ENCODE results near the gene CRELD1. TPM values are rescaled to one million over a fixed set of nuclear protein-coding genes. Genes with fewer than 3 reads are reported as not detected.

Gene CRELD1
- total and polyA plus RNA-seq, 2 of the 13 experiments (the other 11 are each of a cell fraction or from before 2014, with no cell fraction given) = 27.1 to 61.9 TPM

DNA sequence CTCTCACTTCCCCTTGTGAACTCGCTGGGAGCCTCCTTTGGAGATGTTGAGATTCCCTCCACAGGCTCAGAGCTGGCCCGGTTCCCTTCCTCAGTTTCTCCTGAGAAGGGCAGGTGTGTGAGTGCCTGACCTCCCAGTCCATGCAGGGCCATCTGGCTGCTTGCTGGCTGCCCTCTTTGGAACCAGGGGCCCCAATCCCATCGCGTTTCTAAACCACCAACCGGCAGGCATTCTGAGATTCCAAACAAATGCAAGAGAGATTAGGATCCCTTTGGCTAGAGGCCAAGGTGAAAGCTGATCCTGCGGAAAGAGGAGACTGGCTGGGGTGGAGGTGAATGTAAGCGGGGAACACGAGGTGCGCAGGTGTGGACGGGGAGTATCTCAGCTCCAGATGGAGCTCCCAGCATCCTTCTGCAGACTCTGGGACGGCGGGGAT, 21.5 kb downstream of the CRELD1 start (continued):
- TF ChIP-seq, protein P1, sequence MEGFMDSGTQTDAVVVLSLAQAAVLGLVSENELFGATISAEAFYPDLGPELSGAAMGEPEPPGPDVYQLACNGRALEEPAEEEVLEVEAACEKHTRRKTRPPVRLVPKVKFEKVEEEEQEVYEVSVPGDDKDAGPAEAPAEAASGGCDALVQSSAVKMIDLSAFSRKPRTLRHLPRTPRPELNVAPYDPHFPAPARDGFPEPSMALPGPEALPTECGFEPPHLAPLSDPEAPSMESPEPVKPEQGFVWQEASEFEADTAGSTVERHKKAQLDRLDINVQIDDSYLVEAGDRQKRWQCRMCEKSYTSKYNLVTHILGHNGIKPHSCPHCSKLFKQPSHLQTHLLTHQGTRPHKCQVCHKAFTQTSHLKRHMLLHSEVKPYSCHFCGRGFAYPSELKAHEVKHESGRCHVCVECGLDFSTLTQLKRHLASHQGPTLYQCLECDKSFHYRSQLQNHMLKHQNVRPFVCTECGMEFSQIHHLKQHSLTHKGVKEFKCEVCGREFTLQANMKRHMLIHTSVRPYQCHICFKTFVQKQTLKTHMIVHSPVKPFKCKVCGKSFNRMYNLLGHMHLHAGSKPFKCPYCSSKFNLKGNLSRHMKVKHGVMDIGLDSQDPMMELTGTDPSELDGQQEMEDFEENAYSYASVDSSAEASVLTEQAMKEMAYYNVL (CRISPR knock-in tag; IDR thresholded peaks at IDR 0.05; ENCODE audit: borderline replicate concordance) = no peak
- TF ChIP-seq, protein P2, sequence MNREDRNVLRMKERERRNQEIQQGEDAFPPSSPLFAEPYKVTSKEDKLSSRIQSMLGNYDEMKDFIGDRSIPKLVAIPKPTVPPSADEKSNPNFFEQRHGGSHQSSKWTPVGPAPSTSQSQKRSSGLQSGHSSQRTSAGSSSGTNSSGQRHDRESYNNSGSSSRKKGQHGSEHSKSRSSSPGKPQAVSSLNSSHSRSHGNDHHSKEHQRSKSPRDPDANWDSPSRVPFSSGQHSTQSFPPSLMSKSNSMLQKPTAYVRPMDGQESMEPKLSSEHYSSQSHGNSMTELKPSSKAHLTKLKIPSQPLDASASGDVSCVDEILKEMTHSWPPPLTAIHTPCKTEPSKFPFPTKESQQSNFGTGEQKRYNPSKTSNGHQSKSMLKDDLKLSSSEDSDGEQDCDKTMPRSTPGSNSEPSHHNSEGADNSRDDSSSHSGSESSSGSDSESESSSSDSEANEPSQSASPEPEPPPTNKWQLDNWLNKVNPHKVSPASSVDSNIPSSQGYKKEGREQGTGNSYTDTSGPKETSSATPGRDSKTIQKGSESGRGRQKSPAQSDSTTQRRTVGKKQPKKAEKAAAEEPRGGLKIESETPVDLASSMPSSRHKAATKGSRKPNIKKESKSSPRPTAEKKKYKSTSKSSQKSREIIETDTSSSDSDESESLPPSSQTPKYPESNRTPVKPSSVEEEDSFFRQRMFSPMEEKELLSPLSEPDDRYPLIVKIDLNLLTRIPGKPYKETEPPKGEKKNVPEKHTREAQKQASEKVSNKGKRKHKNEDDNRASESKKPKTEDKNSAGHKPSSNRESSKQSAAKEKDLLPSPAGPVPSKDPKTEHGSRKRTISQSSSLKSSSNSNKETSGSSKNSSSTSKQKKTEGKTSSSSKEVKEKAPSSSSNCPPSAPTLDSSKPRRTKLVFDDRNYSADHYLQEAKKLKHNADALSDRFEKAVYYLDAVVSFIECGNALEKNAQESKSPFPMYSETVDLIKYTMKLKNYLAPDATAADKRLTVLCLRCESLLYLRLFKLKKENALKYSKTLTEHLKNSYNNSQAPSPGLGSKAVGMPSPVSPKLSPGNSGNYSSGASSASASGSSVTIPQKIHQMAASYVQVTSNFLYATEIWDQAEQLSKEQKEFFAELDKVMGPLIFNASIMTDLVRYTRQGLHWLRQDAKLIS (CRISPR knock-in tag; IDR thresholded peaks at IDR 0.05) = no peak
- TF ChIP-seq, protein P3, sequence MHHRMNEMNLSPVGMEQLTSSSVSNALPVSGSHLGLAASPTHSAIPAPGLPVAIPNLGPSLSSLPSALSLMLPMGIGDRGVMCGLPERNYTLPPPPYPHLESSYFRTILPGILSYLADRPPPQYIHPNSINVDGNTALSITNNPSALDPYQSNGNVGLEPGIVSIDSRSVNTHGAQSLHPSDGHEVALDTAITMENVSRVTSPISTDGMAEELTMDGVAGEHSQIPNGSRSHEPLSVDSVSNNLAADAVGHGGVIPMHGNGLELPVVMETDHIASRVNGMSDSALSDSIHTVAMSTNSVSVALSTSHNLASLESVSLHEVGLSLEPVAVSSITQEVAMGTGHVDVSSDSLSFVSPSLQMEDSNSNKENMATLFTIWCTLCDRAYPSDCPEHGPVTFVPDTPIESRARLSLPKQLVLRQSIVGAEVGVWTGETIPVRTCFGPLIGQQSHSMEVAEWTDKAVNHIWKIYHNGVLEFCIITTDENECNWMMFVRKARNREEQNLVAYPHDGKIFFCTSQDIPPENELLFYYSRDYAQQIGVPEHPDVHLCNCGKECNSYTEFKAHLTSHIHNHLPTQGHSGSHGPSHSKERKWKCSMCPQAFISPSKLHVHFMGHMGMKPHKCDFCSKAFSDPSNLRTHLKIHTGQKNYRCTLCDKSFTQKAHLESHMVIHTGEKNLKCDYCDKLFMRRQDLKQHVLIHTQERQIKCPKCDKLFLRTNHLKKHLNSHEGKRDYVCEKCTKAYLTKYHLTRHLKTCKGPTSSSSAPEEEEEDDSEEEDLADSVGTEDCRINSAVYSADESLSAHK (CRISPR knock-in tag; IDR thresholded peaks at IDR 0.05; ENCODE audit: borderline replicate concordance) = no peak
- TF ChIP-seq ETV6 (CRISPR knock-in tag; conservative IDR thresholded peaks at IDR 0.05) = no peak
- no peak for TF ChIP-seq ZFP36L2 (CRISPR knock-in tag; IDR thresholded peaks at IDR 0.05)
- TF ChIP-seq, protein P4, sequence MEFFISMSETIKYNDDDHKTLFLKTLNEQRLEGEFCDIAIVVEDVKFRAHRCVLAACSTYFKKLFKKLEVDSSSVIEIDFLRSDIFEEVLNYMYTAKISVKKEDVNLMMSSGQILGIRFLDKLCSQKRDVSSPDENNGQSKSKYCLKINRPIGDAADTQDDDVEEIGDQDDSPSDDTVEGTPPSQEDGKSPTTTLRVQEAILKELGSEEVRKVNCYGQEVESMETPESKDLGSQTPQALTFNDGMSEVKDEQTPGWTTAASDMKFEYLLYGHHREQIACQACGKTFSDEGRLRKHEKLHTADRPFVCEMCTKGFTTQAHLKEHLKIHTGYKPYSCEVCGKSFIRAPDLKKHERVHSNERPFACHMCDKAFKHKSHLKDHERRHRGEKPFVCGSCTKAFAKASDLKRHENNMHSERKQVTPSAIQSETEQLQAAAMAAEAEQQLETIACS (CRISPR knock-in tag; IDR thresholded peaks at IDR 0.05) = no peak
- TF ChIP-seq MAF1 (CRISPR knock-in tag; IDR thresholded peaks at IDR 0.05; ENCODE audit: borderline replicate concordance) = no peak
- TF ChIP-seq, protein P5, sequence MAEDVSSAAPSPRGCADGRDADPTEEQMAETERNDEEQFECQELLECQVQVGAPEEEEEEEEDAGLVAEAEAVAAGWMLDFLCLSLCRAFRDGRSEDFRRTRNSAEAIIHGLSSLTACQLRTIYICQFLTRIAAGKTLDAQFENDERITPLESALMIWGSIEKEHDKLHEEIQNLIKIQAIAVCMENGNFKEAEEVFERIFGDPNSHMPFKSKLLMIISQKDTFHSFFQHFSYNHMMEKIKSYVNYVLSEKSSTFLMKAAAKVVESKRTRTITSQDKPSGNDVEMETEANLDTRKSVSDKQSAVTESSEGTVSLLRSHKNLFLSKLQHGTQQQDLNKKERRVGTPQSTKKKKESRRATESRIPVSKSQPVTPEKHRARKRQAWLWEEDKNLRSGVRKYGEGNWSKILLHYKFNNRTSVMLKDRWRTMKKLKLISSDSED (CRISPR knock-in tag; IDR thresholded peaks at IDR 0.05) = no peak
- TF ChIP-seq ZNF382 (CRISPR knock-in tag; IDR thresholded peaks at IDR 0.05; ENCODE audit: borderline replicate concordance) = no peak
- no peak for TF ChIP-seq IRF2 (CRISPR knock-in tag; IDR thresholded peaks at IDR 0.05)
- TF ChIP-seq YY1 (IDR thresholded peaks at IDR 0.05; ENCODE audit: insufficient read depth, insufficient replicate concordance, low read depth, low read length) = no peak
- TF ChIP-seq LCORL (IDR thresholded peaks at IDR 0.05) = no peak
- TF ChIP-seq LCORL (CRISPR knock-in tag; IDR thresholded peaks at IDR 0.05) = no peak
- TF ChIP-seq, protein P6, sequence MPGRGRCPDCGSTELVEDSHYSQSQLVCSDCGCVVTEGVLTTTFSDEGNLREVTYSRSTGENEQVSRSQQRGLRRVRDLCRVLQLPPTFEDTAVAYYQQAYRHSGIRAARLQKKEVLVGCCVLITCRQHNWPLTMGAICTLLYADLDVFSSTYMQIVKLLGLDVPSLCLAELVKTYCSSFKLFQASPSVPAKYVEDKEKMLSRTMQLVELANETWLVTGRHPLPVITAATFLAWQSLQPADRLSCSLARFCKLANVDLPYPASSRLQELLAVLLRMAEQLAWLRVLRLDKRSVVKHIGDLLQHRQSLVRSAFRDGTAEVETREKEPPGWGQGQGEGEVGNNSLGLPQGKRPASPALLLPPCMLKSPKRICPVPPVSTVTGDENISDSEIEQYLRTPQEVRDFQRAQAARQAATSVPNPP (CRISPR knock-in tag; IDR thresholded peaks at IDR 0.05) = no peak
- TF ChIP-seq TP53 (CRISPR knock-in tag; conservative IDR thresholded peaks at IDR 0.05) = no peak
- no peak for TF ChIP-seq ZNF235 (CRISPR knock-in tag; IDR thresholded peaks at IDR 0.05; ENCODE audit: borderline replicate concordance)
- peak; percentile 29 for TF ChIP-seq TEAD3 (CRISPR knock-in tag; optimal IDR thresholded peaks at IDR 0.05; ENCODE audit: borderline replicate concordance)
- TF ChIP-seq, protein P7, sequence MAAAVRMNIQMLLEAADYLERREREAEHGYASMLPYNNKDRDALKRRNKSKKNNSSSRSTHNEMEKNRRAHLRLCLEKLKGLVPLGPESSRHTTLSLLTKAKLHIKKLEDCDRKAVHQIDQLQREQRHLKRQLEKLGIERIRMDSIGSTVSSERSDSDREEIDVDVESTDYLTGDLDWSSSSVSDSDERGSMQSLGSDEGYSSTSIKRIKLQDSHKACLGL (CRISPR knock-in tag; IDR thresholded peaks at IDR 0.05) = no peak
